Neural progenitor cell (in vitro differentiated cells): Measurements from ENCODE around the gene ERMP1.

ENCODE experiments used
- CTCF ChIP-seq: fragments of 200-600 bp; sonication (generic); IDR thresholded peaks from 2 replicates; pipeline ENCODE4 v1.5.1; 2017; ENCODE audit warnings: antibody characterized with exemption, mild to moderate bottlenecking
- EZH2 ChIP-seq: fragments of 200-600 bp; sonication (generic); IDR thresholded peaks from 2 replicates; pipeline ENCODE4 v1.6.1; 2017; ENCODE audit warnings: antibody characterized with exemption, mild to moderate bottlenecking, moderate library complexity
- EZH2phosphoT487 ChIP-seq: fragments of 200-600 bp; sonication (generic); IDR thresholded peaks from 2 replicates; pipeline ENCODE4 v1.6.1; 2017; ENCODE audit warnings: antibody characterized with exemption

GRCh38 chr9:5750569-5750968, 82.3 kb downstream of the ERMP1 start:
- TF ChIP-seq CTCF, result no peak
- no peak for TF ChIP-seq EZH2
- no peak for TF ChIP-seq EZH2phosphoT487
